Coronary artery (tissue), 2 donors: ENCODE results near the gene PEX14.

Source experiments
- DNase-seq: peaks from one replicate; pipeline ENCODE4 v3.0.0-alpha.2; 2017; ENCODE audit warnings: low spot score
- H3K27ac ChIP-seq, 2 donors: fragments of 200-600 bp; sonication (generic); one replicate each; pipeline ENCODE4 v1.5.1; 2016 to 2019
- H3K4me3 ChIP-seq: fragments of 200-600 bp; sonication (generic); 2 replicates; pipeline ENCODE4 v1.5.1; 2016; ENCODE audit warnings: mild to moderate bottlenecking, moderate library complexity
- CTCF ChIP-seq: fragments of 200-600 bp; sonication (generic); IDR thresholded peaks from one replicate; pipeline ENCODE4 v1.5.1; 2019; ENCODE audit warnings: antibody characterized with exemption

PEX14 gene

DNA sequence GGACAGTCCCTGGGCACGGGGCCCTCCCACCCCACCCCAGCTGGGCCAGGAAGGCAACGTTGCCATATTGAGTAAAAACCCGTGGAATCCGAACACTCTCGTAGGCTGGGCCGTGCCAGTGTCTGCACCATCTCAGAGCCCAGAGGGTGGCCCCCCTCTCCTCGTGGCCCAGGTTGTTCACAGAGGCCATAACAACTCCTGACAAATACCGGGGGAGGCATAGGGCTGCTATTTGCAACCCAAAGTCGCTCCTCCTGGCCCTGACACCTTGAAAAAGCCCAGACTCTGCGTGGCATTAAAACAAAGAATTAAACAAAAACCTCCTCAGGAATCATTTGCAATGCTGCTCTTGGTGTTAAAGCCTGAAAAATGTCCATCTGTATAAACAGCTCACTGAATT lies 180.3 kb downstream of the PEX14 start:
- Histone ChIP-seq H3K27ac (no peak overlapping the region), H3K4me3 (no peak overlapping the region)
- no peak for DNase-seq
- no peak for TF ChIP-seq CTCF

DNA sequence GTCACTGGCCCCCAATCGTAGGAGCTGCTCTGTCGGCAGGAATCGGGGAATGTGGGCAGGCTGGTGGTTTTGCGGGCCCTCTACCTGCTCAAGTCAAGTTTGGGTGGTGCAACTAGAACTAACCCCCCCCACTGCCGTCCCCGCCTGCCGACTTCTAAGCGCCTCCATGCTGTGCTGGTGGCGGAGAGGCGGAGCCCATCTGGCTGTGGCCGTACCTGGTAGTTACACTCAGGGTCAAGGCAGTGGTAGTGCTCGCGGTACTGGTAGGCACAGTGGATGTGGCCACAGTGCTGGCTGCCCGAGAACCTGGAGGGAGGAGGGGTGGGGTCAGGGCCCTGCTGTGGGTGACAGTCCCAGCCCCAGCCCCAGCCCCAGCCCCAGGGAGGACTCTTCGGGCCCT lies 181.7 kb downstream of the PEX14 start:
- H3K27ac ChIP-seq, result no peak overlapping the region
- no peak overlapping the region for H3K4me3 ChIP-seq
- TF ChIP-seq CTCF, result no peak
- no peak for DNase-seq

- no peak overlapping the region for H3K4me3 ChIP-seq
- DNase-seq, result no peak
- TF ChIP-seq CTCF, result no peak
- H3K27ac ChIP-seq, result no peak overlapping the region
Measured at GRCh38 chr1:10657088-10657847, 182.5 kb downstream of the PEX14 start.

DNA sequence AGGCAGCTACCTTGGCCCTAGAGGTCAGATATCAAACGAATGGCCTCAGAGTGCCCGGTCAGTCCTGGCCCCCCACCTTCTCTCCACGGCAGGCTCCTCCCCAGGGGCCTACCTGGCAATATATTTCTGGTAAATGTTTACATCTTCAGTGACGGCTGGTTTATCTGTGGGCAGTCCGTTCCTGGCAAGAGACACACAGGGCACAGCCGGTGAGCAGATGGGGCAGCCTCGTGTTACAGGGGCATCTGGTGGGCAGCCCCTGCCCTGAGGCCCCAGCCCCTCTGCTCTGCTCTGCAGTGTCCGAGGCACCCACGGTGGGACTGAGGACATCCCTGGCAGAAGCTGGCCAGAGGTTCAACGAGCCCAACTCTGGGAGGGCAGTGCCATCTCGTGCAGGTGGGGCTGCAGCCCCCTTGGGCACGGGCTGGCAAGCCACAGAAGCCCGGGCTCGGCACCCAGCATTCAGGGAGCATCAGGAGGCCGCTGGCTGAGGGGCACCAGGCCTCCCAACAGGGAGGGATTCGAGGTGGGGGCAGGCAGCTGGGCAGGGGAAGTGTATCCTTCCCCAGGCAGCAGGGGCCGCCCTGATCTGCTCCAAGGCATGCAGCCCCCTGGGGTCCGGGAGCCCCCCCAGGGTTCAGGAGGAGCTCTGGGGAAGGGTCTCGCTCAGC lies 183.8 kb downstream of the PEX14 start:
- Histone ChIP-seq H3K4me3 (no peak overlapping the region), H3K27ac (no peak overlapping the region)
- DNase-seq, result no peak
- TF ChIP-seq CTCF, result no peak

DNA sequence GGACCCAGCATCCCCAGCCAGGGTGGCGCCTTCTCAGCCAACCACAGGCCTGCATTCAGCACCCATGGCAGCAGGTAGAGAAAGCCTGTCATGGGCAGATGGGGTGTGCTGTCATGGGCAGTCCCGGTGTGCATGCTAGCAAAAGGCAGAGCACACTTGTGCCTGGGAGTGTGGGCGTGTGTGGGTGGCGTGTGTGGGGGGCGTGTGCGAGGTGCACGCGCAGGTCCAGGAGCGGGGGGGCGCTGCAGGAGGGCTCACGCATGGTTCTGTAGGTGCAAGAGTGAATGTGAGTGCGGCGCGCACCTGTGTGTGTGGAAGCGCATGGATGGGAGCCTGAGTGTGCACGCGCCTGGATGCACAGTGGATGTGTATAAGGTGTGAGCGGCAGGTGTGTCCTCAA lies 184.5 kb downstream of the PEX14 start:
- no peak overlapping the region for H3K27ac ChIP-seq
- no peak overlapping the region for H3K4me3 ChIP-seq
- no peak for DNase-seq
- no peak for TF ChIP-seq CTCF

DNA sequence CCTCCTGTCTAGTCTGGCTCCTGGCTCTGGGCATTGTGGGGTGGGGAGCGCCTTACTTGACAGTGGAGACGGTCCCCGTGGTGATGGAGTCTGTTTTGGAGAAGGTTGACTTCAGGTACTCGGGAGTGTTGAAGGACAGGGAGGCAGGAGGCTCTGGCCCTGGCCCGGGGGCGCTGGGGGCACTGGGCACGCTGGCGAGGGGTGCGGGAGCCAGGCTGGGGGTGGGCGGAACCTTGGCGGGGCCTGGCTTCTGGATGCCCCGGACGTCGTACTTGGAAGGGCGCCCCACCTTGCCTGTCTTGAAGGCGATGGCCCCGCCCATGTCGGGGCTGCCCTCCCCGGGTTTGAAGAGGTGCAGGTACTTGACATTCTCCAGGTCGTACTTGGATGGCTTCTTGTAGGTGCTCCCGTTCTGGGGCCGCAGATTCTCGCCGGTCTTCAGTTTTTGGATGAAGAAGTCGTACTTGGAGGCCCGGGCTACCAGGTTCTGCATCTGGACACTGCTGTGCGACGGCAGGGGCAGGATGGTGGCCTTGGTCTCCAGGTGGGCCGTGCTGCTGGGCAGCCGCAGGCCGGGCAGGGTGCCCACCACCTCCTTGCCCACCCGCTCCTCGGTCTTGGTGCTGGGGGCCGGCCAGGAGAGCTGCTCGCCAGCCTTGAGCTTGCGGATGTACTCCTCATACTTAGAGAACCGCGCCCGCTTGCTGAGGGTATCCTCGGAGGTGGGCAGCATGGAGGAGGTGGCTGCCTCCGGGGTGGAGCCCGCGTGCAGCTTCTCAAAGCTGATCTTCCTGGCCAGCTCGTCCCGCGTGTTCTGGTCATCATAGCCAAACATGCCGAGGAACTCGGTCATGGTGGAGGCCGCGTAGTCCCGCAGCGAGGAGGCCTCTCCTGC lies 185.1 kb downstream of the PEX14 start:
- DNase-seq, result no peak
- no peak overlapping the region for H3K4me3 ChIP-seq
- no peak for TF ChIP-seq CTCF
- H3K27ac ChIP-seq, result no peak overlapping the region
